Uterus (tissue), 2 donors: ENCODE results near the gene C5orf63.

Experiments used
- CTCF ChIP-seq, 4 experiments: fragments of 200-600 bp in 2 of 4; fragments of 450-650 bp in 2 of 4; sonication (generic) in 2 of 4; IDR thresholded peaks; one replicate each; pipeline ENCODE4 v1.5.1; 2016 to 2019; ENCODE audit warnings: antibody characterized with exemption in 4 of 4, mild to moderate bottlenecking in 2 of 4, moderate library complexity in 1 of 4
- POLR2A ChIP-seq, 2 donors: fragments of 450-650 bp; IDR thresholded peaks; one replicate each; pipeline ENCODE4 v1.6.1; 2016; ENCODE audit warnings: antibody characterized with exemption in 2 of 2, mild to moderate bottlenecking in 1 of 2, moderate library complexity in 1 of 2

GRCh38 chr5:127061956-127062355 lies 11.3 kb downstream of the C5orf63 start:
- TF ChIP-seq CTCF (IDR thresholded peaks at IDR 0.05) (no peak), POLR2A (IDR thresholded peaks at IDR 0.05) (no peak)
